K562 (cell line): Measurements from ENCODE around the gene CCDC141. TPM values are rescaled to one million over a fixed set of nuclear protein-coding genes. Genes with fewer than 3 reads are reported as not detected.

ENCODE experiments used
- ATAC-seq: fragments of 200-7000 bp; cut with Tn5 transposase; 3 replicates; pipeline ENCODE4 v1.9.1; 2020; ENCODE audit warnings: moderate library complexity
- BruUV-seq: library from RNA; stranded (reverse); fragments of 400-500 nt; replicated peaks from 2 replicates; lab custom pipeline; 2021; lab: Mats Ljungman, UMichigan
- CTCF ChIA-PET: fragments of 300-600 bp; formaldehyde crosslinking; extraction: SDS; loops from one replicate; lab custom pipeline; 2021; ENCODE audit warnings: low intra/inter-chr PET ratio; lab: Yijun Ruan, JAX
- POLR2A ChIA-PET: fragments of 300-600, 350-650 bp; sonication (Branson Sonifier 250); formaldehyde crosslinking; extraction: SDS; loops from one replicate; lab custom pipeline; 2021; ENCODE audit warnings: antibody characterized with exemption, inconsistent platforms; lab: Yijun Ruan, JAX
- DNase-seq, 4 experiments: peaks; one replicate each; pipeline versions ENCODE4 v3.0.0 to v3.0.0-alpha.2; 2011 to 2018; ENCODE audit warnings: low spot score in 3 of 4, mixed read lengths in 3 of 4; ENCODE audit errors: extremely low read depth in 1 of 4
- FAIRE-seq: peaks from 2 replicates; lab custom pipeline; 2011; peaks lifted over from hg19 to GRCh38; lab: Jason Lieb, UNC
- H2AFZ ChIP-seq: 2 replicates; pipeline ENCODE4 v1.6.0; 2011; ENCODE audit warnings: low read depth, low read length, control low read depth, inconsistent platforms
- H3K27ac ChIP-seq: fragments of 200-600 bp; 3 replicates; pipeline ENCODE4 v1.8.0; 2011; ENCODE audit warnings: low read depth, mild to moderate bottlenecking, control low read depth, inconsistent platforms, low read length, moderate library complexity, mixed read lengths; ENCODE audit errors: extremely low read depth
- H3K27me3 ChIP-seq, 2 experiments: fragments of 300-600 bp in 1 of 2; 2 replicates in 1 of 2; 3 replicates in 1 of 2; pipeline versions ENCODE4 v1.6.0 to v1.8.0; 2011; ENCODE audit warnings: inconsistent platforms in 2 of 2, low read length in 2 of 2, mild to moderate bottlenecking in 1 of 2, mixed read lengths in 1 of 2, moderate library complexity in 1 of 2; ENCODE audit not compliant: control insufficient read depth in 2 of 2, insufficient read depth in 2 of 2
- H3K36me3 ChIP-seq: fragments of 300-600 bp; 3 replicates; pipeline ENCODE4 v1.8.0; 2011; ENCODE audit warnings: mild to moderate bottlenecking, low read length, inconsistent platforms; ENCODE audit not compliant: control insufficient read depth, insufficient read depth
- H3K4me1 ChIP-seq, 2 experiments: fragments of 200-600 bp in 1 of 2; replicated peaks in 1 of 2; 2 replicates in 1 of 2; 3 replicates in 1 of 2; pipeline versions ENCODE4 v1.5.1 to v1.8.0; 2011; ENCODE audit warnings: inconsistent platforms in 2 of 2, low read length in 2 of 2, mild to moderate bottlenecking in 1 of 2, mixed read lengths in 1 of 2, moderate library complexity in 1 of 2; ENCODE audit not compliant: control insufficient read depth in 2 of 2, insufficient read depth in 2 of 2
- H3K4me2 ChIP-seq: 2 replicates; pipeline ENCODE4 v1.6.1; 2011; ENCODE audit warnings: low read length, control low read depth, inconsistent platforms, mixed read lengths; ENCODE audit not compliant: insufficient read depth
- H3K4me3 ChIP-seq: fragments of 200-600 bp; sonication (generic), shearing (Covaris generic); 2 replicates; pipeline ENCODE4 v1.5.1; 2016; ENCODE audit warnings: control low read depth, inconsistent platforms
- H3K79me2 ChIP-seq: fragments of 200-600 bp; 3 replicates; pipeline ENCODE4 v1.8.0; 2011; ENCODE audit warnings: low read length, inconsistent platforms; ENCODE audit not compliant: control insufficient read depth, insufficient read depth
- H3K9ac ChIP-seq, 2 experiments: 2 replicates each; pipeline versions ENCODE4 v1.6.0 to v1.6.1; 2011; ENCODE audit warnings: low read depth in 2 of 2, low read length in 2 of 2, control low read depth in 1 of 2, inconsistent platforms in 1 of 2, mild to moderate bottlenecking in 1 of 2, mixed read lengths in 1 of 2; ENCODE audit not compliant: insufficient read depth in 1 of 2
- H3K9me1 ChIP-seq: one replicate; pipeline ENCODE4 v1.6.0; 2011; ENCODE audit warnings: inconsistent platforms, mild to moderate bottlenecking, low read length, moderate library complexity; ENCODE audit not compliant: control insufficient read depth, insufficient read depth
- H3K9me3 ChIP-seq: replicated peaks from 2 replicates; pipeline ENCODE4 v1.5.1; 2011; ENCODE audit warnings: low read depth, low read length, inconsistent platforms; ENCODE audit not compliant: control insufficient read depth, insufficient read depth
- H4K20me1 ChIP-seq: replicated peaks from 2 replicates; pipeline ENCODE4 v1.6.1; 2011; ENCODE audit warnings: low read length, inconsistent platforms, mixed read lengths; ENCODE audit not compliant: control insufficient read depth, insufficient read depth
- JUN ChIP-seq, 2 experiments: sonication (generic) in 1 of 2; formaldehyde crosslinking in 1 of 2; IDR thresholded peaks; 2 replicates each; pipeline versions ENCODE4 v1.6.1 to v1.8.0; 2012 to 2022; ENCODE audit warnings: borderline replicate concordance in 2 of 2, mild to moderate bottlenecking in 2 of 2, improper control_type of control experiment in 1 of 2, low read depth in 1 of 2, low read length in 1 of 2, missing genetic modification reagents in 1 of 2
- NFIC ChIP-seq: fragments of 450-650 bp; IDR thresholded peaks from 2 replicates; pipeline ENCODE4 v1.6.1; 2017; ENCODE audit warnings: mild to moderate bottlenecking, inconsistent platforms
- RAD21 ChIP-seq, 2 experiments: fragments of 250-450 bp in 1 of 2; fragments of 450-650 bp in 1 of 2; sonication (Bioruptor Pico) in 1 of 2; formaldehyde crosslinking in 1 of 2; IDR thresholded peaks in 1 of 2; conservative IDR thresholded peaks in 1 of 2; 2 replicates each; pipeline versions ENCODE4 v1.4.0 to v1.8.0; 2020 to 2022; ENCODE audit warnings: mild to moderate bottlenecking in 2 of 2, moderate library complexity in 1 of 2
- WGBS: fragments of 100-300 bp; shearing (Covaris generic); methylation state at CpG from one replicate; pipeline ENCODE4 v1.1.6; 2016; ENCODE audit warnings: low coverage, mixed read lengths; ENCODE audit not compliant: insufficient coverage; ENCODE audit errors: missing lambda C conversion rate; 5-methylcytosine and 5-hydroxymethylcytosine counted together
- in situ Hi-C: fragments of 300-500 bp; cut with MboI; formaldehyde crosslinking; loops from 4 replicates; pipeline ENCODE4 v1.15.0; 2018; ENCODE audit warnings: inconsistent platforms, mixed read lengths
- intact Hi-C: fragments of 100-400 bp; cut with micrococcal nuclease; formaldehyde crosslinking; loops from 2 replicates; pipeline ENCODE4 v1.14.2; 2022
- polyA plus RNA-seq, 8 experiments: library from polyadenylated mRNA; depleted of rRNA in 4 of 8; stranded (reverse) in 5 of 8; unstranded in 3 of 8; fragments of >200 nt; fragmentation: Nextera tagmentation in 2 of 8; fragmentation: Illumina TruSeq in 1 of 8; extraction: Ambion mirVana in 2 of 8; extraction: Trizol in 1 of 8; gene quantifications; 2 replicates each; pipeline versions ENCODE4 v1.2.1 to v1.2.3, GENCODE V29; 2011 to 2014; ENCODE audit warnings: inconsistent platforms in 1 of 8, missing spikeins in 1 of 8
- total RNA-seq, 7 experiments: library from RNA; depleted of rRNA in 6 of 7; stranded (reverse); fragments of >200 nt in 6 of 7; fragmentation: Illumina TruSeq in 2 of 7; extraction: Trizol in 2 of 7; gene quantifications; 2 replicates each; pipeline versions ENCODE4 v1.2.1 to v1.2.3, GENCODE V29; 2011 to 2021; ENCODE audit warnings: low replicate concordance in 1 of 7
- TF ChIP-seq, protein P1 (sequence below), 3 experiments: IDR thresholded peaks in 2 of 3; conservative IDR thresholded peaks in 1 of 3; 2 replicates each; pipeline ENCODE4 v1.5.1; 2011 to 2012; ENCODE audit warnings: low read length in 3 of 3, mild to moderate bottlenecking in 3 of 3, control low read depth in 2 of 3, improper control_type of control experiment in 1 of 3, inconsistent platforms in 1 of 3, low read depth in 1 of 3, mixed read lengths in 1 of 3, moderate library complexity in 1 of 3; ENCODE audit not compliant: insufficient read depth in 2 of 3

The CCDC141 gene
- total and polyA plus RNA-seq, 9 of the 15 experiments (the other 6 are each of a cell fraction or from before 2014, with no cell fraction given) = 0.09 TPM; not detected in 8

DNA sequence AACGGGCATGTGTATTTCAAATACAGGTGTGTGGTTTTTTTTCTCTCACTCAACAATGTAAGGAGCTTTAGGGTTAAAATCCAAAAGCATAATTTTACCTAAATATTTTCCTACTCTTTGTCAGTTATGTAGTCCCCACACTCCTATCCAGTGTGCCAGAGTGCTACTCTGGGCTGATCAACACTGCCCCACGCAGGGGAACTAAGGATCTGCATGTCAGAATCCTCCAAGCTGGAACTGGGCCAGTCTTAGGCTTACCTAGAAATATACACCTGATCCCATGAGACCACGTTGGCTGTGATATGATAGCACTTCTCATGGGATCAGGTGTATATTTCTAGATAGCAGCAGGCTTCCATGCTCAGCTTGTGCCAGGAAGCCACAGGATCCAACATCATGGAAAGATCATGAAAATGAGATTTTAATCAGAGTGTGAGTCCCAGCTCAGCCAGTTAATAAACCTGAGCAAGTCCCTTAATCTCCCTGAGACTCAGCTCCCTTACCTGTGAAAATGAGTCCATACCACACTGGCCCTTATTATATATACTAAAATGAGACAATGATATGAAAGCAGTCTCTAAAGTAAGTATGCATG, 29.7 kb downstream of the CCDC141 start:
- H2AFZ ChIP-seq = no peak overlapping the region
- POLR2A ChIA-PET = interaction anchor here (1.2 kb wide), 1 partner anchor 21 kb away, joined by 3 read pairs; no protein-coding TSS in a partner anchor
- FAIRE-seq = no peak

More for the DNA sequence above, 29.7 kb downstream of the CCDC141 start:
- Histone ChIP-seq H4K20me1 (no peaks in the 10 kb centered on the region), H3K79me2 (no peaks in the 10 kb centered on the region), H3K27ac (no peak overlapping the region), H3K4me1 (no peaks in the 10 kb centered on the region), H3K4me3 (no peak overlapping the region), H3K9me1 (no peaks in the 10 kb centered on the region), H3K27me3 (no peaks in the 10 kb centered on the region), H3K9me3 (no peaks in the 10 kb centered on the region), H3K36me3 (no peaks in the 10 kb centered on the region), H3K4me2 (no peak overlapping the region), H3K9ac (no peak overlapping the region)
- no TSS peak for BruUV-seq
- in situ Hi-C loops (no loop called here), intact Hi-C loops (no loop called here)
- 0% methylated on average over 3 of the region's 3 CpGs for WGBS
- TF ChIP-seq, protein P1, sequence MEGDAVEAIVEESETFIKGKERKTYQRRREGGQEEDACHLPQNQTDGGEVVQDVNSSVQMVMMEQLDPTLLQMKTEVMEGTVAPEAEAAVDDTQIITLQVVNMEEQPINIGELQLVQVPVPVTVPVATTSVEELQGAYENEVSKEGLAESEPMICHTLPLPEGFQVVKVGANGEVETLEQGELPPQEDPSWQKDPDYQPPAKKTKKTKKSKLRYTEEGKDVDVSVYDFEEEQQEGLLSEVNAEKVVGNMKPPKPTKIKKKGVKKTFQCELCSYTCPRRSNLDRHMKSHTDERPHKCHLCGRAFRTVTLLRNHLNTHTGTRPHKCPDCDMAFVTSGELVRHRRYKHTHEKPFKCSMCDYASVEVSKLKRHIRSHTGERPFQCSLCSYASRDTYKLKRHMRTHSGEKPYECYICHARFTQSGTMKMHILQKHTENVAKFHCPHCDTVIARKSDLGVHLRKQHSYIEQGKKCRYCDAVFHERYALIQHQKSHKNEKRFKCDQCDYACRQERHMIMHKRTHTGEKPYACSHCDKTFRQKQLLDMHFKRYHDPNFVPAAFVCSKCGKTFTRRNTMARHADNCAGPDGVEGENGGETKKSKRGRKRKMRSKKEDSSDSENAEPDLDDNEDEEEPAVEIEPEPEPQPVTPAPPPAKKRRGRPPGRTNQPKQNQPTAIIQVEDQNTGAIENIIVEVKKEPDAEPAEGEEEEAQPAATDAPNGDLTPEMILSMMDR (IDR thresholded peaks at IDR 0.05 in 2 of 3, conservative IDR thresholded peaks at IDR 0.05 in 1 of 3; ENCODE audit: insufficient read depth in 2 of 3, low read depth in 1 of 3, low read length in 3 of 3) = peak in 2 of 3 experiments; percentile 30 to 39; a peak in 3 of 6 replicates
- TF ChIP-seq NFIC (peak; percentile 56), RAD21 (CRISPR knock-in tag; conservative IDR thresholded peaks at IDR 0.05 in 1 of 2, IDR thresholded peaks at IDR 0.05 in 1 of 2) (peak in 1 of 2 experiments; percentile 35; a peak in 1 of 4 replicates), JUN (IDR thresholded peaks at IDR 0.05; ENCODE audit: borderline replicate concordance, low read depth, low read length) (no peak), JUN (CRISPR knock-in tag; IDR thresholded peaks at IDR 0.05; ENCODE audit: borderline replicate concordance) (no peak)
- DNase-seq (peak in 3 of 4 experiments; percentile 22 to 28 (median 27)), ATAC-seq (peak; percentile 83)
- CTCF ChIA-PET = no interaction called here
